Fibroblast of lung (primary cell): ENCODE data around the gene HDAC6. TPM values are rescaled to one million over a fixed set of nuclear protein-coding genes. Genes with fewer than 3 reads are reported as not detected.

Source experiments
- DNase-seq, 2 donors: peaks; one replicate each; pipeline versions ENCODE4 v3.0.0 to v3.0.0-alpha.2; 2010; ENCODE audit warnings: low read depth in 2 of 2
- H2AFZ ChIP-seq: 2 replicates; pipeline ENCODE4 v1.5.1; 2012; ENCODE audit warnings: low read length, control low read depth, inconsistent platforms
- H3K27ac ChIP-seq: 2 replicates; pipeline ENCODE4 v1.5.1; 2011; ENCODE audit warnings: low read length, control low read depth; ENCODE audit not compliant: insufficient read depth
- H3K27me3 ChIP-seq: 2 replicates; pipeline ENCODE4 v1.5.1; 2011; ENCODE audit warnings: mild to moderate bottlenecking, low read length; ENCODE audit not compliant: control insufficient read depth, insufficient read depth
- H3K36me3 ChIP-seq: 2 replicates; pipeline ENCODE4 v1.5.1; 2011; ENCODE audit warnings: low read length; ENCODE audit not compliant: control insufficient read depth, insufficient read depth
- H3K4me1 ChIP-seq: 2 replicates; pipeline ENCODE4 v1.5.1; 2011; ENCODE audit warnings: low read length; ENCODE audit not compliant: control insufficient read depth, insufficient read depth; ENCODE audit errors: extremely low read depth
- H3K4me2 ChIP-seq: 2 replicates; pipeline ENCODE4 v1.5.1; 2011; ENCODE audit warnings: low read length, control low read depth; ENCODE audit not compliant: insufficient read depth; ENCODE audit errors: extremely low read depth
- H3K4me3 ChIP-seq, 4 experiments: fragments of 200-600 bp in 1 of 4; sonication (generic) in 1 of 4; replicated peaks in 1 of 4; 2 replicates each; pipeline ENCODE4 v1.5.1; 2011 to 2016; ENCODE audit warnings: low read length in 4 of 4, low read depth in 3 of 4, mild to moderate bottlenecking in 3 of 4, control low read depth in 2 of 4, inconsistent platforms in 1 of 4, mixed read lengths in 1 of 4; ENCODE audit not compliant: insufficient read depth in 1 of 4; ENCODE audit errors: control extremely low read depth in 1 of 4
- H3K79me2 ChIP-seq: 2 replicates; pipeline ENCODE4 v1.5.1; 2012; ENCODE audit warnings: mild to moderate bottlenecking, low read length, inconsistent platforms; ENCODE audit not compliant: control insufficient read depth, insufficient read depth
- H3K9ac ChIP-seq: 2 replicates; pipeline ENCODE4 v1.5.1; 2011; ENCODE audit warnings: mild to moderate bottlenecking, low read length, control low read depth; ENCODE audit not compliant: insufficient read depth
- H3K9me3 ChIP-seq: 2 replicates; pipeline ENCODE4 v1.5.1; 2012; ENCODE audit warnings: low read depth, low read length; ENCODE audit not compliant: control insufficient read depth, insufficient read depth
- H4K20me1 ChIP-seq: 2 replicates; pipeline ENCODE4 v1.5.1; 2011; ENCODE audit warnings: low read length; ENCODE audit not compliant: control insufficient read depth, insufficient read depth; ENCODE audit errors: extremely low read depth
- CTCF ChIP-seq, 2 donors: IDR thresholded peaks in 1 of 2; conservative IDR thresholded peaks in 1 of 2; 1 replicate in 1 of 2; 2 replicates in 1 of 2; pipeline ENCODE4 v1.5.1; 2011 to 2012; ENCODE audit warnings: low read length in 2 of 2, control low read depth in 1 of 2, inconsistent platforms in 1 of 2, low read depth in 1 of 2, mild to moderate bottlenecking in 1 of 2
- EZH2 ChIP-seq: IDR thresholded peaks from 2 replicates; pipeline ENCODE4 v1.5.1; 2012; ENCODE audit warnings: low read length, control low read depth, mild to moderate bottlenecking; ENCODE audit errors: missing control alignments
- polyA plus RNA-seq, 2 donors: library from polyadenylated mRNA; depleted of rRNA in 1 of 2; stranded (reverse) in 1 of 2; unstranded in 1 of 2; fragments of >200 nt; gene quantifications; 2 replicates each; pipeline ENCODE4 v1.2.1, GENCODE V29; 2011 to 2012; ENCODE audit warnings: missing spikeins in 1 of 2
- total RNA-seq: library from RNA; depleted of rRNA; stranded (reverse); fragments of >200 nt; gene quantifications from 2 replicates; pipeline ENCODE4 v1.2.1, GENCODE V29; 2014

The HDAC6 gene
- total and polyA plus RNA-seq, 2 donors (not counting 1 experiment from before 2014, with no cell fraction given): 20.0 to 32.5 TPM

- Histone ChIP-seq H4K20me1 (no peaks in the 10 kb centered on the region), H3K4me1 (no peaks in the 10 kb centered on the region), H3K9me3 (no peaks in the 10 kb centered on the region), H3K36me3 (no peaks in the 10 kb centered on the region), H3K79me2 (no peaks in the 10 kb centered on the region), H3K4me3 (no peak overlapping the region), H3K27ac (no peak overlapping the region), H2AFZ (no peak overlapping the region), H3K9ac (no peak overlapping the region), H3K27me3 (no peaks in the 10 kb centered on the region), H3K4me2 (no peak overlapping the region)
- DNase-seq: no peak
- TF ChIP-seq CTCF (conservative IDR thresholded peaks at IDR 0.05 in 1 of 2, IDR thresholded peaks at IDR 0.05 in 1 of 2; ENCODE audit: low read depth in 1 of 2, low read length in 2 of 2) (no peak), EZH2 (no peak)
Measured at GRCh38 chrX:48786825-48787504, 14.9 kb upstream of the HDAC6 start.

- Histone ChIP-seq H3K9me3 (no peaks in the 10 kb centered on the region), H3K27ac (no peak overlapping the region), H3K4me1 (no peaks in the 10 kb centered on the region), H3K4me3 (no peak overlapping the region), H3K36me3 (no peaks in the 10 kb centered on the region), H3K79me2 (no peaks in the 10 kb centered on the region), H3K27me3 (no peaks in the 10 kb centered on the region), H4K20me1 (no peaks in the 10 kb centered on the region), H3K4me2 (no peak overlapping the region), H3K9ac (no peak overlapping the region), H2AFZ (no peak overlapping the region)
- no peak for DNase-seq
- no peak for TF ChIP-seq CTCF (conservative IDR thresholded peaks at IDR 0.05 in 1 of 2, IDR thresholded peaks at IDR 0.05 in 1 of 2; ENCODE audit: low read depth in 1 of 2, low read length in 2 of 2)
- TF ChIP-seq EZH2: no peak
Measured at GRCh38 chrX:48787505-48788443, 14.1 kb upstream of the HDAC6 start.

GRCh38 chrX:48789366-48790220 lies 12.3 kb upstream of the HDAC6 start:
- no peak overlapping the region for H3K27ac ChIP-seq
- H2AFZ ChIP-seq: no peak overlapping the region
- H3K9me3 ChIP-seq: no peaks in the 10 kb centered on the region
- H3K4me3 ChIP-seq: no peak overlapping the region
- H3K79me2 ChIP-seq: no peaks in the 10 kb centered on the region
- no peaks in the 10 kb centered on the region for H3K36me3 ChIP-seq
- H3K9ac ChIP-seq: no peak overlapping the region
- TF ChIP-seq EZH2 (no peak), CTCF (conservative IDR thresholded peaks at IDR 0.05 in 1 of 2, IDR thresholded peaks at IDR 0.05 in 1 of 2; ENCODE audit: low read depth in 1 of 2, low read length in 2 of 2) (no peak)
- no peaks in the 10 kb centered on the region for H4K20me1 ChIP-seq
- H3K27me3 ChIP-seq: no peaks in the 10 kb centered on the region
- H3K4me1 ChIP-seq: no peaks in the 10 kb centered on the region
- H3K4me2 ChIP-seq: no peak overlapping the region
- DNase-seq: no peak
